Left hindlimb (tissue), 1 donor: Measurements from ENCODE around the gene DFFB.
"Not testable (repeated sequence)": the region's sequence is repeated elsewhere in the genome, so short reads cannot be mapped to it uniquely, and the experiment has no call there.

Experiments
- DNase-seq: peaks from one replicate; pipeline ENCODE4 v3.0.0-alpha.2; 2018

Gene DFFB, protein sequence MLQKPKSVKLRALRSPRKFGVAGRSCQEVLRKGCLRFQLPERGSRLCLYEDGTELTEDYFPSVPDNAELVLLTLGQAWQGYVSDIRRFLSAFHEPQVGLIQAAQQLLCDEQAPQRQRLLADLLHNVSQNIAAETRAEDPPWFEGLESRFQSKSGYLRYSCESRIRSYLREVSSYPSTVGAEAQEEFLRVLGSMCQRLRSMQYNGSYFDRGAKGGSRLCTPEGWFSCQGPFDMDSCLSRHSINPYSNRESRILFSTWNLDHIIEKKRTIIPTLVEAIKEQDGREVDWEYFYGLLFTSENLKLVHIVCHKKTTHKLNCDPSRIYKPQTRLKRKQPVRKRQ

DNA sequence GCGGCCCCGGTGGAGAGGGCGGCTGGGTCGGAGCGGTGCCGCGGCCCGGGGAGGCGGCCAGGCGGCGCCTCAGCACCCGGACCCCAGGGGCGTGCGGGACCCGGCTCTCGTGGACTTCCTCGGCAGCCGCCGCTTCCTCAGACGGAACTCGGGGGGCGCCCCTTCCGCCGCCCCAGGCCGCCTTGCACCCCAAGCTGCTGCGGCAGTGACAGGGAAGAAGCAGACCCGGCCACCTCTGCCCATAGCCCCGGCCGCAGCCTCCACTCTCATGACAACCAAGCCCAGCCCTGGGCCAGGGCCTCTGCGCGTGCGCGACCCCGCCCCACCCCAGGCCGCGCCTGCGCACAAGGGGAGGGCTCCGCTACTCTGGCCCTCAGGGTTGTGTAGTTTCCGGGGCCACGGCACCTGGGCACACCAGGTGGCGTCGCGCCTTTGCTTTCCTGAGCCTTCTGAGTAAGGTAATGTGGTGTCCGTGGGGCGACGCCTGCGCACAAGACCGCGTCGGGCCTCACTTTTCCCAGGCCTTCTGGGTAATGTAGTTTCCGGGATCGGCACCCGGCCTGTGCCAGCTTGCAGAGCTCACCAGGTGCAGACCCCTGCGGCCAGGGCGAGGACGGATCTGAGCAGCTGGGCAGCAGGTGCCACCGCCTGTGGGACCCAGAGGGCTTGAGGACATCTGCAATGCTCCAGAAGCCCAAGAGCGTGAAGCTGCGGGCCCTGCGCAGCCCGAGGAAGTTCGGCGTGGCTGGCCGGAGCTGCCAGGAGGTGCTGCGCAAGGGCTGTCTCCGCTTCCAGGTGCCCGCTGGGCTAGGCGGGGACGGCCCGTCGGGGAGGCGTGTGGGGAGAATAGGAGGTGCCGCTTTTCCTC is at the start of gene DFFB, which contains the start of gene CEP104:
Gene DFFB (plus strand): TSS at position 554 of the 868 bp plus-strand sequence. CDS start 128 bp downstream, at position 682.
Gene CEP104 (minus strand): TSS at position 289 of the 868 bp plus-strand sequence. CDS start 4,804 bp downstream, outside the sequence.
- DNase-seq = peak; percentile 92

DNA sequence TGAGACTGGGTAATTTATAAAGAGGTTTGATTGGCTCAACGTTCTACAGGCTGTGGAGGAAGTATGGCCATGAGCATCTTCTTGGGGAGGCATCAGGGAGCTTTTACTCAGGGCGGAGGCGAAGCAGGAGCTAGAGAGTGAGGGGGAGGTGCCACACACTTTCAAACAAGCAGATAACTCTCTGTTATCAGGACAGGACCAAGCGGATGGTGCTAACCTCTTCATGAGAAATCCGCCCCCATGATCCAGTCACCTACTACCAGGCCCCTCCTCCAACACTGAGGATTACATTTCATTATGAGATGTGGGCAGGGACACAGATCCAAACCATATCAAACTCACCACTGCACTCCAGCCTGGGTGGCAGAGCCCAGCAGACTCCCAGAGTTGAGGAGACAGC is 49.5 kb upstream of the DFFB start:
- DNase-seq = no peak

DNA sequence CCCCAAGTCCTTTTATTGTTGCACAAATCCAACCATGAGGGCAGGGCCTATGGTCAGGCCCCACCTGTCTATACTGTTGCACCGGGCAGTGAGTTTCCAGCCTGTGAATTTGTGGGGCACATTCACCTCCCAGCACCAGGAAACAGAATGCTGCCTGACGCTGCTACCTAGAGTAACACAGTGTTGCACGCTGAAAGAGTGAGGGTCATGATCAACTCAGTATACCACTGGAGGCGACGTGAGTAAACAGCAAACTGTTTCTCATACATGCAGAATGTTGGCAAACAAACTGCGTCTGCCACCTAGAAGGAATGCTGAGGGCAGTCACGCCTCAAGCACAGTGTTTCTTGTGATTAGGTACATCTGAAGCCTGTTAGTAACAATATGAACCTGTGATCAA is 47.6 kb upstream of the DFFB start:
- DNase-seq = no peak

DNA sequence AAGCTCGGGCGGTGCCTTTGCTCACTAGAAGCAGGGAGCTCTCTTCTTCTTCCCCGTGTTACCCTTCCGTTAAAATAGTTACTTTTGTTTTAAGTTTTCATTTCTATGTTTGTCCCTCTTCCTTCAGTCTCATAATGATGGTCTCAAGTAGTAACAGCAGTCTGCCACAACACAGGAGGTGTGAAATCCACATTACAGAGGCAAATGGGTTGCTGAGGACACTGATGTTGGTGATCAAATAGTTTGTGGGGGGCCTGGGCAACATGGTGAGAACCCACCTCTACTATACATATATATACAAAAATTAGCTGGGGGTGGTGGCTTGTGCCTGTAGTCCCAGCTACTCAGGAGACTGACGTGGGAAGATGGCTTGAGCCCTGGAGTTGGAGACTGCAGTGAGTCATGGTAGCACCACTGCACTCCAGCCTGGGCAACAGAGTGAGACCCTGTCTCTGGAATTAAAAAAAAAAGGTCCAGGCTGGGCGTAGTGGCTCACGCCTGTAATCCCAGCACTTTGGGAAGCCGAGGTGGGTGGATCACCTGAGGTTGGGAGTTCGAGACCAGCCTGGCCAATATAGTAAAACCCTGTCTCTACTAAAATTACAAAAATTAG is 47.0 kb upstream of the DFFB start:
- not testable (repeated sequence) for DNase-seq

DNA sequence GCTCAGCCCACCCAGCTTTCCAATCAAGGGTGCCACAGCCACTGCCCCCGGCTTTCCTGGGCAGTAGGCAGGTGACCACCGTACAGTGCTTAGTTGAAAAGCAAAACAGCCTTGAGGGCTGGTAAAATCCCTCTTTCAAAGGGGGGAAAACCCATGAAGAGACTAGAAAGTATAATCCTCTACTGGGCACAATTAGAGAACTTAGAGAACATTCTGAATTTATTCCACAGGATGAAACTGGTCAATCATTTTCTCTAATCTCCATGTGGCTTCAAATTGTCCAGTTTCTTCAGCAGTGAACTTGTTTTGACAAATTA is 45.7 kb upstream of the DFFB start:
- no peak for DNase-seq

DNA sequence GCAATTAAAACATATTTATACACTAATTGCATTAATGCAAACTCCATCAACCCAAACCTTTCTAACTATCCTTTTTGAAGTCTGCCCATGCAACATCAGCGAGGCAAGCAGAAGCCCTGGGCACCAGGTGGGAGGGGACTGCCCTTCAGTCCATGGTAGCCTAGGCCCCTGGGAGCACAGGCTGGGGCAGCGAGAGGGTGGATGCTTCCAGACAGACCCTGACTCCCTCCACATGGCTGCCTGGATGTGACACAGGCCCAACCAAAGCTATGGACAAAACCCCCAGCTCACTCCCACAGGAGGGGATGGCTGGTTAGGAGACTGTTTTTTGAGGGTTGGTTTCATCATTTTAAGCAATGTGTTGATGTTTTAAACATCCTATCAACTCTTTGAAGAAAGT is 43.2 kb upstream of the DFFB start:
- DNase-seq = no peak

DNA sequence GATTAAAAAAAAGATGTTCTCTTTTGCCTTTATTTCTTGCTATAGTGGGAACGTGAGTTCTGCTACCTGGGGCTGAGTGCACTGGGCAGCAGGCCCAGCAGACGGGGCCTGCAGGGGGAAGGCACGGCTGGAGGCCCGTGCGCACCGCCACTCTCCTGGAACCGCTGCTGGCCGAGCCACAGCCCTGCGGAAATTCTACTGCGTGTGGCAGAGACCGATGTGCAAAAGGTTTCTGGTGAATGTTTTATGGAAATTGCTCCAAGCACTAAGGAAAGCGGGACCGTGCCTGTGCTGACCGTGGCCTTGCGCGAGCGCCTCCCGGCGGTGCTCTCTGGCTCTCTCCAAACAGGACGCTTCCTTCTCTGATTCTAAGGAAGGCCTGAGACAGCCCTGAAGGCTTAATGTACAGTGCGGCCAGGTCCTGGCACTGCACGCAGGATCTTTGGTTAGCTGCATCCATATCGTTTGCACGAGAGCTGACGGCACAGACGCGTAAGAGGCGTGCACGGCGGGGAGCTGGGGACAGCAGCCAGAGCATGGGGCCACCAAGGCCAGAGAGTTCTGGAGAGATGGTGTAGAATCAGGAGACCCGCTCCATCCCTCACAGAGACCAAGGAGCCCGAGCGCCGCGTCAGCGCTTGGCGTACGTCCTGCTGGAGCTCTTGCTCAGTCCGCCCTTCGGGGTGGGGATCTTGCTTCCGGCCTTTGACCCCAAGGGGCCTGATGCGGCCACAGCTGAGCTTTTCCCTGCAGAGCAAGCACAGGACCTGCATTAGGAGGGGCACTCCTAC is 42.3 kb upstream of the DFFB start:
- no peak for DNase-seq

DNA sequence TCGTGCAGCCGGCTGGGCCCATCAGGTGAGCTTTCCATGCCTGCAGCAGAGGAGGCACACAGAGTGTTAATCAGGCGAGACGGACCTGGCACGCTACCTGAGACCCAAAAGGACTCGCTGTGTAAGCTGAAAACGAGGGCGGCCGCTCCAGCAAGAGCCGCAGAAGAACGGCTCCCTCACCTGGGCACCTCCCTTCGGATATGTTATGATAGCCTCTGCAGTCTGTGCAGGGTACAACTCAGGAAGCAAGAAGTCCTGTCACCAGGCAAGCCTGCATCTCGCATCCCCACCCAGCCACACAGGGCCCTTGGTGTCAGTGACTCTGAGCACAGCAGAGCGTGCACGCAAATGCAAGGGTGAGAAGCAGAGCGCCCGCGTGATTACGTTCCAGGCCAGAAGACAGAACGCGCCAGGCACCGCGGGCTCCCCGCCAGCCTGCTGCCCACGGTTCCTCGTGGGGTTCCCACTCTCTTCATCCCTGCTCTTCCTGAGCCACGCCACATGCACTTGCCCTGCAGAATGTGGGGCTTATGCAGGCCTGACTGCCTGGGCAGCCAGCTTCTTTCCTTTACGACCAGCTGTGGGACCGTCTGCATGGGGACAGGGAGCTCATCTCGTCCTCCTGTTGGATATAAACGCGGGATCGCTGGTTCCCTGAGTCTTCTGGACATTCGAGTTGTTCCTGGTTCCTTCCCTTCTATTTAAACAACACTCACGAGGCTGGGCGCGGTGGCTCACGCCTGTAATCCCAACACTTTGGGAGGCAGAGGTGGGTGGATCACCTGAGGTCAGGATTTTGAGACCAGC is 40.7 kb upstream of the DFFB start:
- no peak for DNase-seq

DNA sequence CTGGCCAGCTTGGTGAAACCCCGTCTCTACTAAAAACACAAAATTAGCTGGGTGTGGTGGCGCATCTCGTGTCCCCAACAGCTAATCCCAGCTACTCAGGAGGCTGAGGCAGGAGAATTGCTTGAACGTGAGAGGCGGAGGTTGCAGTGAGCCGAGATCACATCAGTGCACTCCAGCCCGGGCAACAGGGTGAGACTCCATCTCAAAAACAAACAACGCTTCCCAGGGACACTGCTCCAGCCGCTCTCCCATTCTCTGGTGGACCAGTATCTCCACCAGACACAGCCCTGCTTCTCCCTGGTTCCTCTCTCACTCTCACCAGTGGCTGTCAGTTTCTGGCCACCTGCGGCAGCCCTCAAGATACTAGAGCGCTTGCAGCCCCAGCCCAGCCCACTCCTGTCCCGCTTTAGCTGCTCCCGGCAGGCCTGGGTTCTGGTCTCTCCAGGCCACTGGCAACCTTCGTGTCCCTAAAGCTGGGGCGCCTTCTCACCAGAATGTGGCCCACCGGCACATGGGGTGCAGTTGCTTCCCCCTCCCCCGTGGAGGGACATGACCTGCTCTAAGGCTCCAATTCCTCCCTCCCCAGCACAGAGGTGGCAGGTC is 40.0 kb upstream of the DFFB start:
- no peak for DNase-seq

DNA sequence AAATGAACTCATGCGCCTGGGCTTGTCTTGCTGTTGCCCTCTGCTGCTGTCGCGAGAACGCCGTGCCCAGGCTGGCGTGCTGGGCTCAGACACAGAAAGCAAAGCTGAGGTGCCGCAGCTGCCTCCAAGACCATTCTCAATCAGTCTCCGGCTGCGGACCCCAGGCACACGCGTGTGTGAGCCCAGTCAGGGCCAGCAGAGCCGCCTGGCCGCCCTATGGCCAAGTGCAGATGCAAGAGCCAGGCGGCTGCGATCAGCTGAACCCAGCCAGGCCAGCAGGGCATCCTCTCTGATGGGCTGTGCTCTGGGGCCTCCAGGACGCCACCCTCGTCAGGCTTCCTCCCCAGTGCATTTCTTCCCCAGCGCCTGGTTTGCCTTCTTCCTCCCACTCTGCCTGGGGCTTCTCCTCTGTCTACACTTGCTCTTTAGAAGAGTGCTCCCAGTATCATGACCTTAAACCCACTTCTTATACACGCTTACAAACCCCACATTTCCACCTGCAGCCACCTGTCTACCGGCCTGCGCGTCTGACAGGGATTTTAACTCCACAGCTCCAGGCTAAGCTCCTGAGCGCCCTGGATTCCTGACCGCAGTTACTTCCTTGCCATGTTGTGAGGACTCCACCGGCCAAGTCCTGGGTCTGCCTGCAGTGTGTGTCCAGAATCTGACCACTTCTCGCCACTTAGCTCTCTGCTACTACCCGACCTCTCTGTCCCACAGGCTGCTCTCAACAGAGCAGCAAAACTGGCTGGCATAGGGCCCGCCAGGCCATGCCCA is 39.3 kb upstream of the DFFB start:
- no peak for DNase-seq

DNA sequence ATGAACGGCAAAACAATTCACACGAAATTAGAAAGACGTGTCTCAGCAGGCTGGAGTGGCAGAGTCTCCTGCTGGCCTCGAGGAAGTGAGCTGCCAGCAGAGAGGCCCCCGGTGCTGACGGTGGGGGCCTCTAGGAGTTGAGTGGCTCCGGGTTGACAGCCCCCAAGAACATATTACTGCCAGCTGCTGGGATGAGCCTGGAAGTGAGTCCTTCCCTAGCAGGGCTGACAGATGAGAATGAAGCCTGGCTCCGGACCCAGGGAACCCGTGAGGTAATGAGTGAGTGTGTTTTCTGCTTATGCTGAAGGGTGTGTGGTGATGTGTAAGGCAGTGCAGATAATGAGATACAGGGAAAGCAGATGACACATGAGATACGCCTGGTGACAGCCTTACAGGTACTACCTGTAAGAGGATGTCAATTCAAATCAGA is 37.5 kb upstream of the DFFB start:
- DNase-seq = no peak

DNA sequence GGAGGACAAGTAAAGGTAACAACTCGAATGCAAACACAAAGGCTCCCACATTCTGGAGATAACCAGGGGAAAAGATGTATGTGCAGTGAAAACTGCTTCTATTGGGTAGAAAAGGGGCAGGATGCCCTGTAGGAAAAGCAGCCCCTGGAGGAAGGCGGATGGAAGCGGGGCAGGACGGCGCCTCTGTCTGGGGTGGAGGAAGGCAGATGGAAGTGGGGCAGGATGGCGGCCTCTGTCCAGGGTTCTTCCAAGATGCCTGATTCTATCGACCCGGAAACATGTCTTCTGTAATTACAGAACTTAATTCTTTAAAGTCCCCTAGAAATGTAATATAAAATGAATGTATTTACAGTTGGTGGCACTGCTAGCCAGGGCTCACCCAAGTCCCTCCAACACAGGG is 37.0 kb upstream of the DFFB start:
- DNase-seq = no peak

DNA sequence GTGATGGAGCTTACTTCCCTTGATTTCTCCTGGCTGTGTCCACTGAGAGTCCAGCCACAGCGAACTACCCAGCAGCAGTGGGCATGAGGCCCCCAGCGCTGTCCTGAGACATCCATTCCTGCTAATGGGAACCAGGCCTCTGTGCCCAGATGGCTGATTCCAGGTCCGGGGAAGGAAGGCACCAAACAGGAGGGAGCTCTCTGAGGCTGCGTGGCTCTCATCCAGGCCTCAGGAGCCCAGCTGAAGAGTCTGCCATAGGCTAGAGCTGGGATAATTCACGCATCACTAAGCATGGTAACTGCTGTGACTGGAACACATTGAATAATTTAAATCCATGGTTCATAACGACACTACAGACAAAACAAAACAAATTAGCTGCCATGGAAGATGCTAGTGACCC is 36.3 kb upstream of the DFFB start:
- DNase-seq = no peak

DNA sequence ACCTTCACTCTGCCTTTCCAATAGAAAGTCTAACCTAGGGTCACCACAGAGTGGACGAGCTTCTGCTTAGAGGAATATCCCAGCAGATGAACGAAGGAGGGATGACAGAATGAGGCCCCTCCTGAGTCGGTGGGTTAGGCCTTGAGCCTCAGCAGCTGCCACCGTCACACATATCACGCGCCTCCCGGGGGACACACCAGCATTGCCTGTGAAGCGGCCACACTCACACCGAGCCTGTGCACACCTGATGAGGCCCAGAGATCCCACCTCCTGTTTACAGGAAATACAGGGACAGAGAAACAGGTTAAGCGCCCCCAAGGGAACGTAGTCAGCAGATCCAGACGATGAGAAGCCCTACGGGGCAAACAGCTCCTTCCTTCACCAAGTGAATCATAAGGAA is 35.8 kb upstream of the DFFB start:
- no peak for DNase-seq

DNA sequence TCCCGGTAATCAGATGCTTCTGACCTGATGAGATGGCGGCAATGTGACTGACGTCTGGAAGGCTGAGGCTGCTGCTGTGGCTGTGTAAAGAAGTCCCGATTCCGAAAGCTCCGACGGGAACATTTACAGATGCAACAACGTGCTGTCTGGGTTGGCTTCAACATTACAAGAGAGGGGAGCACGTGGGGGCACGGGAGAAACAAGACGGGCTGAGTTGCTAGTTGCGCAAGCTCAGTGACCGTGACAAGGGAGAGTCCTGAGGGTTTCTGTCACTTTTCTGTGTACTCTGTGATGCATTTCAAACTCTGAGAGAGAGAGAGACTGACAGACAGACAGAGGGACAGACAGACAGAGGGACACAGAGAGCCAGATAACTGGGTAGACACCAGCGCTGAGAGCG is 35.4 kb upstream of the DFFB start:
- no peak for DNase-seq

DNA sequence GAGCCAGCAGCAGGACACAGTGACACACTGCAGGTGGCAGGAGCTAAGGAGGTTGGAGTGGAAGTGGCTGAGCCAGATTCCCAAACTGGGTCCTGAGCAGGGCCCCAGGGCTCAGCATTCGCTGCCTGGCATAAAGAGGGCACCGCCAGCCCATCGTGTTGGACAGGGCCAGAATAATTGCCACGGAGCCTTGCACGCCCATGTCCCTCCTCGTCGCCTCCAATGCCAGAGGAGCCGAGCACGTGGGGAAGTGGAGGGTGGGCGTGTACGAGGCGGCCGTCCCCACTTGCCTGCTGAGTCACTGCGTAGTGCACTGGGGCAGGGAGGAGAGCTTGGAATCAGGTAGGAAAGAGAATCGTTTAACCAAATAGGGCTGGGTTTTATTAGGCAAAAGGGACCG is 34.9 kb upstream of the DFFB start:
- DNase-seq = no peak

DNA sequence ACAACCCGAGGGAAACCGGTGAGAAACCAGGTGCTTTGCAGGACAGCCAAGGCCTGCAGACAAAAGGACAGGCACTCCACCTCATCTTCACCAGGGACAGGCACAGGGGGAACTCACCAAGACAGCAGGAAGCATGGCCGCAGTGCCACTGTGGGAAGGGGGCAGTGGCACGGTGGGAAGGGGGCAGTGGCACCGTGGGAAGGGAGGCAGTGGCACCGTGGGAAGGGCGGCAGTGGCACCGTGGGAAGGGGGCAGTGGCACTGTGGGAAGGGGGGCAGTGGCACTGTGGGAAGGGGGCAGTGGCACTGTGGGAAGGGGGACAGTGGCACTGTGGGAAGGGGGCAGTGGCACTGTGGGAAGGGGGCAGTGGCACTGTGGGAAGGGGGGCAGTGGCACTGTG is 32.6 kb upstream of the DFFB start:
- no peak for DNase-seq

DNA sequence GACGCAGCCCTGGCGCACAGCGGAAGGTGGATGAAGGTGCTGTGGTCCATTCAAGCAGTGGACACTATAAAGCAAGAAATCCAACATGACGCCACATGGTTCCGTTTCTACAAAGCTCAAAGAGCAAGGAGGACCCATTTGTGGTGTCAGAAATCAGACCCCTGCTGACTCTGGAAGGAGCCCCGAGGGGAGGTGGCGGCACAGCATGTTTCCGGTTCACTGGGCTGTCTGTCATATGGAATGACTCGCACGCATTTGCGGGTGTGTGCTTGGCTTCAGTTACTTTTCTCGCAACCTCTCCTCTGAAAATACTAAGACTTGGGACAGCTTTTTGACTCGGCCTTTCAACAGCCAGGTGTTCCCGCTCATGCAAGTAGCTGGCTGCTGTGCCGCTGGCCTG is 31.9 kb upstream of the DFFB start:
- no peak for DNase-seq

DNA sequence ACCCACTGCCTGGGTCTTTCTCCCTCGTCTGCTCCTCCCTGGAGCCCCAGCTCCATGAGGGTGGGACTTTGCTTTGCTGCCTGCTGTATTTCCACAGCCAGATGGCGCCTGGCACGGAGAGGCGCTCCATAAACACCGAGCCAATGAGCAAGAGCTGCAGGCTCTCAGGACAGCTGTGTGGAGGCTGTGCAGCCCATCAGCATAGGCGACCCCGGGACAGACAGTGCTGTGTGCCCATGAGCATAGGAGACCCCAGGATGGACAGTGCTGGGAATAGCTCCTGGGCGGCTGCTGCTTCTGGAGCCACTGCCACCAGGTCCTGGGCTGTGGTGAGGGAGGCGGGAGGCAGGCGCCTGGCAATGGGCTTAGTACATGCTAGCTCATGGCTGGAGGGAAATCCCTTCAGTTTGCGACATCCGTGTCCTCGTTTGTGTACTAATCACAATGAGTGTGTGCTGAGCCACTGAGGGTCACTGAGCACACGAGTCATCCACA is 29.4 kb upstream of the DFFB start:
- no peak for DNase-seq

DNA sequence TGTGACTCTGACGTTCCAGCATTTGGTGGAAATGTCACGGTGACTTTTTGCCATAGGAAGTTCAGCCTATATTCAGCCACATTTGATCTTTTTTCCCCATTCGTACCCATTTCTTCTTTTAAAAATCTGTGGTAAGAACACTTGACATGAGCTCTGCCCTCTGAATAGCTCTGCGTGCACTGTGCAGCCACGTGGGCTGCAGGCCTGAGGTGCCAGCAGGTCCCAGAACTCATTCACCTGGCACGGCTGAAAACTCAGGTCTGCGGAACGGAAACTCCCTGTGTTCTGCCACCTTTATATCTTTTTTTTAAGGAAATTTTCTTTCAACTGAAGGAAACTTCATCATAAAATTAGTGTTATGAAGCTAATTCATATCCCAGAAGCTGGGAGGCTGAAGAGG is 28.9 kb upstream of the DFFB start:
- no peak for DNase-seq

DNA sequence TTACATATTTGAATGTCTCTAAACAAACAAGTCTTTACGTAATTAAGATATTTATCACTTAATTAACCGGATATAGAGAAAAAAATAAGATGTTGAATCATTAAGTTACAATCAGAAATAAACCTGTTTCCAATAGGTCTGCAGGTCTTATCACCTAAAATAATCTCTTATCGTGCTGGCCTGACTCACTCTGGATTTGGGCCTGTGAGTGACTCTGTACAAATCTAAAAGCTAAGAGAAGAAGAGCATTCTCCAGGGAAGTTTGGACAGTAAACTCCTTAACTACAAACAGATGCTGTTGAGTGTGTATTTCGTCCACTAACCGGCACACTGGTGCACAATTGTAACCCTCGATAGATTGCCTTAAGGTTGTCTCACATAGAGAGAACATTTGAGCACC is 25.6 kb upstream of the DFFB start:
- DNase-seq = no peak
